Kidney glomerular epithelial cell (primary cell): ENCODE data around the gene SLC25A13.
A peak's percentile ranks its signal among the peaks of the same experiment; 100 is the strongest.

Source experiments
- DNase-seq: peaks from one replicate; lab custom pipeline; 2025; lab: John Stamatoyannopoulos, UW

The SLC25A13 gene

GRCh38 chr7:96238976-96239766 is 82.7 kb downstream of the SLC25A13 start:
- no peak for DNase-seq

- DNase-seq = no peak
Measured at GRCh38 chr7:96238474-96238873, 83.4 kb downstream of the SLC25A13 start.

GRCh38 chr7:96237040-96237439 is 84.9 kb downstream of the SLC25A13 start:
- no peak for DNase-seq

GRCh38 chr7:96236198-96237039 is 85.5 kb downstream of the SLC25A13 start:
- peak; percentile 81 for DNase-seq

GRCh38 chr7:96235281-96235680 is 86.6 kb downstream of the SLC25A13 start:
- no peak for DNase-seq

- DNase-seq = no peak
Measured at GRCh38 chr7:96233528-96234154, 88.3 kb downstream of the SLC25A13 start.

GRCh38 chr7:96233084-96233483 is 88.8 kb downstream of the SLC25A13 start:
- no peak for DNase-seq

GRCh38 chr7:96228760-96229159 is 93.1 kb downstream of the SLC25A13 start:
- no peak for DNase-seq

GRCh38 chr7:96225251-96225650 is 96.6 kb downstream of the SLC25A13 start:
- no peak for DNase-seq

GRCh38 chr7:96224685-96225084 is 97.2 kb downstream of the SLC25A13 start:
- no peak for DNase-seq

- no peak for DNase-seq
Measured at GRCh38 chr7:96224073-96224472, 97.8 kb downstream of the SLC25A13 start.

GRCh38 chr7:96221888-96222287 is 100.0 kb downstream of the SLC25A13 start:
- no peak for DNase-seq

- peak; percentile 88 for DNase-seq
Measured at GRCh38 chr7:96219378-96220130, 102.3 kb downstream of the SLC25A13 start.

GRCh38 chr7:96218664-96219243 is 103.1 kb downstream of the SLC25A13 start:
- DNase-seq = no peak

GRCh38 chr7:96217147-96217546 is 104.8 kb downstream of the SLC25A13 start:
- DNase-seq = no peak

- DNase-seq = no peak
Measured at GRCh38 chr7:96216373-96216772, 105.5 kb downstream of the SLC25A13 start.

GRCh38 chr7:96212474-96212873 is 109.4 kb downstream of the SLC25A13 start:
- no peak for DNase-seq

GRCh38 chr7:96211954-96212353 is 109.9 kb downstream of the SLC25A13 start:
- DNase-seq = no peak

- no peak for DNase-seq
Measured at GRCh38 chr7:96205665-96206064, 116.2 kb downstream of the SLC25A13 start.

- DNase-seq = no peak
Measured at GRCh38 chr7:96204601-96205000, 117.3 kb downstream of the SLC25A13 start.

- DNase-seq = no peak
Measured at GRCh38 chr7:96203786-96204185, 118.1 kb downstream of the SLC25A13 start.

- DNase-seq = no peak
Measured at GRCh38 chr7:96202102-96202501, 119.8 kb downstream of the SLC25A13 start.
